ENCODE results near the gene TPGS2.

TPGS2 gene

DNA sequence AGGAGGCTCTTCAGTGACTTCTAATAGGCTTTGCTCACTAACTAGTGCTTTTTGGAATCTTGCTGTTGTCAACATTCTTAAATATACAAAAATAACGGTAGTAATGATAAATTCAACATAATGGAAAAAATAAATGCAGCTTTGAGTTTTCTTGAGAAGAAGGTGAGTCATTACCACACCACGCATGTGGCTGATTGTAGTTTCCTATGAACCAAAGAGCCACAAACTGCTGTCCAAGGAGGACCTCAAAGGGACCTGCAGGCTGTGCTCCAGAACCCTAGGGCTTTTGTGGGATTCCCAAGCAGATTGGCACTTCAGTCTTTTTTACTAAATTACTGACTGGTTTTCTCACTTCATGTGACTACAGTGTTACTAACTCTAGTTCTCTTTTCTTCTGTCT is 66.7 kb downstream of the TPGS2 start:
- Histone ChIP-seq H3K4me3 (ENCODE audit: low read length in 2 of 2) (no peak overlapping the region), H2AFZ (ENCODE audit: low read length) (no peak overlapping the region), H2BK120ac (ENCODE audit: low read depth, low read length) (no peak overlapping the region), H3K4me1 (ENCODE audit: control insufficient read depth in 2 of 2, insufficient read depth in 1 of 2, low read depth in 1 of 2, low read length in 2 of 2) (no peaks in the 10 kb centered on the region), H3K4ac (ENCODE audit: low read length) (no peak overlapping the region), H3K4me2 (ENCODE audit: insufficient read depth, low read length, poor library complexity, severe bottlenecking) (no peak overlapping the region), H3K14ac (ENCODE audit: low read length) (no peak overlapping the region), H4K8ac (ENCODE audit: low read depth, low read length) (no peak overlapping the region), H2BK12ac (ENCODE audit: low read length) (no peak overlapping the region), H3K9me3 (replicated peaks in 1 of 2; ENCODE audit: control insufficient read depth in 2 of 2, insufficient read depth in 1 of 2, low read depth in 1 of 2, low read length in 2 of 2) (peaks cover 2 to 22% of the 10 kb centered on the region in 2 donors), H2AK5ac (ENCODE audit: low read depth, low read length) (no peak overlapping the region), H2BK5ac (ENCODE audit: low read length) (no peak overlapping the region), H3K27ac (replicated peaks; ENCODE audit: low read length) (no peak overlapping the region), H3K23ac (ENCODE audit: low read depth, low read length, poor library complexity) (no peak overlapping the region), H3K79me1 (ENCODE audit: low read depth, low read length) (no peaks in the 10 kb centered on the region), H3K36me3 (replicated peaks in 1 of 2; ENCODE audit: control insufficient read depth in 2 of 2, insufficient read depth in 2 of 2, low read length in 2 of 2) (peaks cover 23 to 76% of the 10 kb centered on the region in 2 donors), H2BK15ac (ENCODE audit: low read length) (no peak overlapping the region), H3K27me3 (ENCODE audit: control insufficient read depth in 3 of 3, insufficient read depth in 3 of 3, low read depth in 1 of 3, low read length in 3 of 3) (no peaks in the 10 kb centered on the region), H4K91ac (ENCODE audit: low read depth, low read length, poor library complexity) (no peak overlapping the region), H3K9ac (ENCODE audit: low read depth, low read length, poor library complexity) (no peak overlapping the region), H3K18ac (ENCODE audit: low read length) (no peak overlapping the region)
- no peak for DNase-seq (ENCODE audit: low spot score)
- WGBS, 2 donors (ENCODE audit: extremely low coverage in 2 of 2, insufficient read length in 2 of 2, insufficient replicate concordance in 1 of 2) = no CpG with 5 or more reads among the region's 2 CpGs

DNA sequence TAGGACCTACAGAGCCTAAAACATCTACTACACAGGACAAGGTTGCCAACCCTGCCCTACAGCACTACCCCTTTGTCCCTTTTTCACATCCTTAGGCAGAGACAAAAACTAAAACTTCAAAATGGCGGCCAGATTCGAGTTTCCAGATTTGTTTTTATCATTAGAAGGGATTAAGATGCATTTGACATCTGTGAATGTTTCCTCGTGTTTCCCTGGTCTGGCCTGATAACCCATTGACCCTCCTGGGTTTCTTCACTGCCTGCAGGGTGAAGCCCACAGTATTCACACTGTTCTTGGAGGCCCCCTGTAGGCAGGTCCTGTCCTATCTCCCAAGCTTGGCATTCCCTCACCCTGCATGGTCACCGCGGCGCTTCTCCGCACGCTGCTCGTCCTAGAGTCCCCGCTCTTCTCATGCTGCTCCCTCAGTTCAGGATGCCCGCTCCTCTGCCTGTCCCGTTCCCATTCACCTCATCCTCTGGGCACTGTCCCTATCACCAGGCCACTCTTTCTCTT is 67.6 kb downstream of the TPGS2 start:
- H4K8ac ChIP-seq (ENCODE audit: low read depth, low read length) = no peak overlapping the region
- no peak overlapping the region for H3K23ac ChIP-seq (ENCODE audit: low read depth, low read length, poor library complexity)
- DNase-seq (ENCODE audit: low spot score) = no peak
- H3K14ac ChIP-seq (ENCODE audit: low read length) = no peak overlapping the region
- H3K4me1 ChIP-seq (ENCODE audit: control insufficient read depth in 2 of 2, insufficient read depth in 1 of 2, low read depth in 1 of 2, low read length in 2 of 2) = no peaks in the 10 kb centered on the region
- H3K4me3 ChIP-seq (ENCODE audit: low read length in 2 of 2) = no peak overlapping the region
- no peak overlapping the region for H2BK12ac ChIP-seq (ENCODE audit: low read length)
- peaks cover 23 to 77% of the 10 kb centered on the region in 2 donors for H3K36me3 ChIP-seq (replicated peaks in 1 of 2; ENCODE audit: control insufficient read depth in 2 of 2, insufficient read depth in 2 of 2, low read length in 2 of 2)
- no peak overlapping the region for H2BK15ac ChIP-seq (ENCODE audit: low read length)
- H3K4ac ChIP-seq (ENCODE audit: low read length) = no peak overlapping the region
- no peak overlapping the region for H3K27ac ChIP-seq (replicated peaks; ENCODE audit: low read length)
- H2BK120ac ChIP-seq (ENCODE audit: low read depth, low read length) = no peak overlapping the region
- H3K4me2 ChIP-seq (ENCODE audit: insufficient read depth, low read length, poor library complexity, severe bottlenecking) = no peak overlapping the region
- WGBS, 2 donors (ENCODE audit: extremely low coverage in 2 of 2, insufficient read length in 2 of 2, insufficient replicate concordance in 1 of 2) = no CpG with 5 or more reads among the region's 12 CpGs
- peaks cover 2 to 22% of the 10 kb centered on the region in 2 donors for H3K9me3 ChIP-seq (replicated peaks in 1 of 2; ENCODE audit: control insufficient read depth in 2 of 2, insufficient read depth in 1 of 2, low read depth in 1 of 2, low read length in 2 of 2)
- no peaks in the 10 kb centered on the region for H3K79me1 ChIP-seq (ENCODE audit: low read depth, low read length)
- H3K27me3 ChIP-seq (ENCODE audit: control insufficient read depth in 3 of 3, insufficient read depth in 3 of 3, low read depth in 1 of 3, low read length in 3 of 3) = no peaks in the 10 kb centered on the region
- H3K18ac ChIP-seq (ENCODE audit: low read length) = no peak overlapping the region
- no peak overlapping the region for H3K9ac ChIP-seq (ENCODE audit: low read depth, low read length, poor library complexity)
- H2AFZ ChIP-seq (ENCODE audit: low read length) = no peak overlapping the region
- H4K91ac ChIP-seq (ENCODE audit: low read depth, low read length, poor library complexity) = peak overlapping the region; percentile 73
- H2BK5ac ChIP-seq (ENCODE audit: low read length) = no peak overlapping the region
- H2AK5ac ChIP-seq (ENCODE audit: low read depth, low read length) = no peak overlapping the region

GRCh38 chr18:36760598-36760997 is 68.2 kb downstream of the TPGS2 start:
- Histone ChIP-seq H2BK5ac (ENCODE audit: low read length) (no peak overlapping the region), H2AFZ (ENCODE audit: low read length) (no peak overlapping the region), H2BK120ac (ENCODE audit: low read depth, low read length) (no peak overlapping the region), H3K9ac (ENCODE audit: low read depth, low read length, poor library complexity) (no peak overlapping the region), H3K4me2 (ENCODE audit: insufficient read depth, low read length, poor library complexity, severe bottlenecking) (no peak overlapping the region), H2BK12ac (ENCODE audit: low read length) (no peak overlapping the region), H3K4me3 (ENCODE audit: low read length in 2 of 2) (peak overlapping the region in 1 of 2 donors; percentile 28), H3K14ac (ENCODE audit: low read length) (no peak overlapping the region), H4K8ac (ENCODE audit: low read depth, low read length) (no peak overlapping the region), H3K79me1 (ENCODE audit: low read depth, low read length) (no peaks in the 10 kb centered on the region), H2BK15ac (ENCODE audit: low read length) (no peak overlapping the region), H3K9me3 (replicated peaks in 1 of 2; ENCODE audit: control insufficient read depth in 2 of 2, insufficient read depth in 1 of 2, low read depth in 1 of 2, low read length in 2 of 2) (peaks cover 2 to 21% of the 10 kb centered on the region in 2 donors), H3K23ac (ENCODE audit: low read depth, low read length, poor library complexity) (peak overlapping the region; percentile 76), H4K91ac (ENCODE audit: low read depth, low read length, poor library complexity) (no peak overlapping the region), H3K27ac (replicated peaks; ENCODE audit: low read length) (no peak overlapping the region), H3K4ac (ENCODE audit: low read length) (no peak overlapping the region), H3K36me3 (replicated peaks in 1 of 2; ENCODE audit: control insufficient read depth in 2 of 2, insufficient read depth in 2 of 2, low read length in 2 of 2) (peaks cover 23 to 80% of the 10 kb centered on the region in 2 donors), H3K27me3 (ENCODE audit: control insufficient read depth in 3 of 3, insufficient read depth in 3 of 3, low read depth in 1 of 3, low read length in 3 of 3) (no peaks in the 10 kb centered on the region), H3K18ac (ENCODE audit: low read length) (no peak overlapping the region), H3K4me1 (ENCODE audit: control insufficient read depth in 2 of 2, insufficient read depth in 1 of 2, low read depth in 1 of 2, low read length in 2 of 2) (no peaks in the 10 kb centered on the region), H2AK5ac (ENCODE audit: low read depth, low read length) (no peak overlapping the region)
- no peak for DNase-seq (ENCODE audit: low spot score)
- WGBS, 2 donors (ENCODE audit: extremely low coverage in 2 of 2, insufficient read length in 2 of 2, insufficient replicate concordance in 1 of 2) = no CpG with 5 or more reads among the region's 29 CpGs

DNA sequence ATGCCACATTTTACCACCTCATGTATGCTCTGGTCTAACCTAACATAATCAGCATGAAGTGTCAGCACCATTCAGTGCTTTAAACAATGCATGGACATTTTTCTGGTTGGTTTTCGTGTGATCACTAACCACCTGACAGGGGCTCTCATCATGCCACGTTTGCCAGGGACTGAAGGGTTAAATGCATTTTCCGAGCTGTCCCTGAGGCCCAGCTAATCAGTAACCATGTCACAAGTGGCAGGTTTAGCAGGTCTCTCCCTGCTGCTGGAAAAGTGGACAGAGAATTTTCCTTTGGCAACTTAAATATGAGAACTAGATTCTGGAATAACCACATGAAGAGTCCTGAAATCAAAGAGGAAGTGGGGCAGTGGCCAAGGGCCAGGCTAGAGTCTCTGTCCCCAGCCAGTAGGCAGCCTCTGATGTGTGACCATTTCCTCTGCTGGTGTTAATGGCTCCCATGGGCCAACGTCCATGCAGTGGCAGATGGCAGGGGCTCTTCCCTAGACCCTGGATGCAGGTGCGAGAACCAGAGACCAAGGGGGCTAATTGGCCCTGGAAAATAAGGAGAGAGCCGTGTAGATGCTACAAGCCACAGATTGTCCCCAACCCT is 69.5 kb downstream of the TPGS2 start:
- Histone ChIP-seq H3K18ac (ENCODE audit: low read length) (no peak overlapping the region), H3K9me3 (replicated peaks in 1 of 2; ENCODE audit: control insufficient read depth in 2 of 2, insufficient read depth in 1 of 2, low read depth in 1 of 2, low read length in 2 of 2) (peaks cover 2 to 8% of the 10 kb centered on the region in 2 donors), H2AK5ac (ENCODE audit: low read depth, low read length) (no peak overlapping the region), H3K23ac (ENCODE audit: low read depth, low read length, poor library complexity) (no peak overlapping the region), H2BK15ac (ENCODE audit: low read length) (no peak overlapping the region), H3K79me1 (ENCODE audit: low read depth, low read length) (no peaks in the 10 kb centered on the region), H3K4me3 (ENCODE audit: low read length in 2 of 2) (no peak overlapping the region), H3K36me3 (replicated peaks in 1 of 2; ENCODE audit: control insufficient read depth in 2 of 2, insufficient read depth in 2 of 2, low read length in 2 of 2) (peaks cover 23 to 78% of the 10 kb centered on the region in 2 donors), H2AFZ (ENCODE audit: low read length) (no peak overlapping the region), H3K4me2 (ENCODE audit: insufficient read depth, low read length, poor library complexity, severe bottlenecking) (no peak overlapping the region), H2BK12ac (ENCODE audit: low read length) (no peak overlapping the region), H3K14ac (ENCODE audit: low read length) (peak overlapping the region; percentile 58), H3K4ac (ENCODE audit: low read length) (no peak overlapping the region), H3K27ac (replicated peaks; ENCODE audit: low read length) (no peak overlapping the region), H2BK5ac (ENCODE audit: low read length) (no peak overlapping the region), H4K91ac (ENCODE audit: low read depth, low read length, poor library complexity) (no peak overlapping the region), H4K8ac (ENCODE audit: low read depth, low read length) (no peak overlapping the region), H3K27me3 (ENCODE audit: control insufficient read depth in 3 of 3, insufficient read depth in 3 of 3, low read depth in 1 of 3, low read length in 3 of 3) (no peaks in the 10 kb centered on the region), H3K9ac (ENCODE audit: low read depth, low read length, poor library complexity) (no peak overlapping the region), H3K4me1 (ENCODE audit: control insufficient read depth in 2 of 2, insufficient read depth in 1 of 2, low read depth in 1 of 2, low read length in 2 of 2) (no peaks in the 10 kb centered on the region), H2BK120ac (ENCODE audit: low read depth, low read length) (no peak overlapping the region)
- WGBS, 2 donors (ENCODE audit: extremely low coverage in 2 of 2, insufficient read length in 2 of 2, insufficient replicate concordance in 1 of 2) = no CpG with 5 or more reads among the region's 6 CpGs
- DNase-seq (ENCODE audit: low spot score) = no peak

All from neuronal stem cell (in vitro differentiated cells).